HCT116 (cell line): Measurements from ENCODE around the gene GTF2H3. TPM values are rescaled to one million over a fixed set of nuclear protein-coding genes. Genes with fewer than 3 reads are reported as not detected.

ENCODE experiments used
- ATAC-seq: fragments of 200-7000 bp; cut with Tn5 transposase; 2 replicates; pipeline ENCODE4 v1.9.1; 2020; ENCODE audit warnings: mild to moderate bottlenecking, moderate library complexity
- BruUV-seq: library from RNA; stranded (reverse); fragments of 400-500 nt; replicated peaks from 2 replicates; lab custom pipeline; 2021; lab: Mats Ljungman, UMichigan
- CTCF ChIA-PET: fragments of 300-600 bp; sonication (Branson Sonifier 250); formaldehyde crosslinking; loops from one replicate; lab custom pipeline; 2021; ENCODE audit warnings: antibody characterized with exemption; lab: Charles Lee
- POLR2A ChIA-PET: fragments of 300-600, 350-600 bp; sonication (Branson Sonifier 250); formaldehyde crosslinking; loops from one replicate; lab custom pipeline; 2021; ENCODE audit warnings: antibody characterized with exemption; lab: Charles Lee
- RAD21 ChIA-PET, 2 experiments: fragments of 300-600 bp; sonication (Branson Sonifier 250); formaldehyde crosslinking; loops; one replicate each; lab custom pipeline; 2023; ENCODE audit warnings: low total read pairs in 2 of 2; ENCODE audit not compliant: uncharacterized antibody in 2 of 2, unreplicated experiment in 2 of 2, low non-redundant PET in 1 of 2; lab: Charles Lee
- DNase-seq: peaks from one replicate; pipeline ENCODE4 v3.0.0-alpha.2; 2010; ENCODE audit warnings: low read depth, low spot score
- H2AFZ ChIP-seq: fragments of 200-600 bp; shearing (Covaris generic), sonication (generic); 2 replicates; pipeline ENCODE4 v1.6.1; 2017; ENCODE audit warnings: low read depth, mixed run types, mixed read lengths, antibody characterized with exemption, low read length; ENCODE audit not compliant: poor library complexity, severe bottlenecking
- H3K27ac ChIP-seq: 2 replicates; pipeline ENCODE4 v1.5.1; 2012; ENCODE audit warnings: low read depth, low read length
- H3K27me3 ChIP-seq: fragments of 200-600 bp; sonication (generic); 2 replicates; pipeline ENCODE4 v1.6.1; 2016; ENCODE audit warnings: mixed run types, low read length, mixed read lengths; ENCODE audit not compliant: insufficient read depth
- H3K36me3 ChIP-seq, 2 experiments: fragments of 200-500 bp in 1 of 2; fragments of 200-600 bp in 1 of 2; sonication (Bioruptor generic) in 1 of 2; sonication (generic) in 1 of 2; 2 replicates each; pipeline versions ENCODE4 v1.5.1 to v1.6.1; 2014 to 2016; ENCODE audit warnings: low read length in 2 of 2, inconsistent platforms in 1 of 2, mixed read lengths in 1 of 2, mixed run types in 1 of 2; ENCODE audit not compliant: insufficient read depth in 2 of 2, control insufficient read depth in 1 of 2
- H3K4me1 ChIP-seq, 2 experiments: fragments of 200-600 bp in 1 of 2; sonication (generic) in 1 of 2; 2 replicates each; pipeline versions ENCODE4 v1.5.1 to v1.6.1; 2012 to 2017; ENCODE audit warnings: low read length in 2 of 2, inconsistent platforms in 1 of 2, mild to moderate bottlenecking in 1 of 2, mixed read lengths in 1 of 2, mixed run types in 1 of 2, moderate library complexity in 1 of 2; ENCODE audit not compliant: insufficient read depth in 2 of 2, control insufficient read depth in 1 of 2
- H3K4me2 ChIP-seq: fragments of 200-600 bp; sonication (generic); 2 replicates; pipeline ENCODE4 v1.6.1; 2017; ENCODE audit warnings: mixed run types, low read length, mixed read lengths
- H3K4me3 ChIP-seq, 2 experiments: fragments of 200-600 bp in 1 of 2; sonication (generic) in 1 of 2; replicated peaks in 1 of 2; 2 replicates each; pipeline ENCODE4 v1.5.1; 2011 to 2016; ENCODE audit warnings: low read length in 2 of 2, control low read depth in 1 of 2, low read depth in 1 of 2, mild to moderate bottlenecking in 1 of 2, mixed read lengths in 1 of 2, mixed run types in 1 of 2
- H3K79me2 ChIP-seq: fragments of 200-600 bp; sonication (generic); 2 replicates; pipeline ENCODE4 v1.6.1; 2017; ENCODE audit warnings: mild to moderate bottlenecking, mixed run types, low read length, moderate library complexity, mixed read lengths; ENCODE audit not compliant: insufficient read depth
- H3K9ac ChIP-seq: fragments of 200-600 bp; sonication (generic); 2 replicates; pipeline ENCODE4 v1.6.1; 2016; ENCODE audit warnings: low read length, mixed read lengths
- H3K9me2 ChIP-seq: fragments of 200-600 bp; sonication (generic), shearing (Covaris generic); 2 replicates; pipeline ENCODE4 v1.6.1; 2017; ENCODE audit warnings: mixed run types, mild to moderate bottlenecking, moderate library complexity; ENCODE audit not compliant: insufficient read depth
- H3K9me3 ChIP-seq, 2 experiments: fragments of 200-500 bp in 1 of 2; fragments of 200-600 bp in 1 of 2; sonication (Bioruptor generic) in 1 of 2; sonication (generic) in 1 of 2; 2 replicates each; pipeline ENCODE4 v1.6.1; 2014 to 2017; ENCODE audit warnings: low read length in 2 of 2, mixed read lengths in 2 of 2, inconsistent platforms in 1 of 2, low read depth in 1 of 2, mild to moderate bottlenecking in 1 of 2, mixed run types in 1 of 2, moderate library complexity in 1 of 2; ENCODE audit not compliant: control insufficient read depth in 1 of 2, insufficient read depth in 1 of 2
- H4K20me1 ChIP-seq: fragments of 200-600 bp; sonication (generic), shearing (Covaris generic); 2 replicates; pipeline ENCODE4 v1.6.1; 2017; ENCODE audit warnings: mixed run types, mild to moderate bottlenecking, moderate library complexity; ENCODE audit not compliant: insufficient read depth
- ATF3 ChIP-seq: IDR thresholded peaks from 2 replicates; pipeline ENCODE4 v1.6.1; 2012
- CBX3 ChIP-seq: IDR thresholded peaks from 2 replicates; pipeline ENCODE4 v1.6.1; 2012; ENCODE audit warnings: low read depth
- CEBPB ChIP-seq: IDR thresholded peaks from 2 replicates; pipeline ENCODE4 v1.6.1; 2012; ENCODE audit warnings: low read depth
- EGR1 ChIP-seq: IDR thresholded peaks from 2 replicates; pipeline ENCODE4 v1.6.1; 2012; ENCODE audit warnings: low read depth
- ELF1 ChIP-seq: IDR thresholded peaks from 2 replicates; pipeline ENCODE4 v1.6.1; 2012; ENCODE audit warnings: low read depth, borderline replicate concordance
- EZH2 ChIP-seq: fragments of 200-600 bp; sonication (generic); IDR thresholded peaks from 2 replicates; pipeline ENCODE4 v1.6.1; 2017; ENCODE audit warnings: antibody characterized with exemption, mixed run types
- EZH2phosphoT487 ChIP-seq: fragments of 200-600 bp; IDR thresholded peaks from 2 replicates; pipeline ENCODE4 v1.6.1; 2018; ENCODE audit warnings: antibody characterized with exemption, borderline replicate concordance
- FOSL1 ChIP-seq: IDR thresholded peaks from 2 replicates; pipeline ENCODE4 v1.6.1; 2012; ENCODE audit warnings: low read depth
- JUND ChIP-seq: IDR thresholded peaks from 2 replicates; pipeline ENCODE4 v1.6.1; 2012
- POLR2A ChIP-seq: IDR thresholded peaks from 2 replicates; pipeline ENCODE4 v1.7.0; 2011; ENCODE audit warnings: borderline replicate concordance; ENCODE audit not compliant: insufficient read depth, insufficient read length; ENCODE audit errors: extremely low read depth
- POLR2AphosphoS5 ChIP-seq: IDR thresholded peaks from 2 replicates; pipeline ENCODE4 v1.6.1; 2011; ENCODE audit warnings: mild to moderate bottlenecking, low read depth, low read length, moderate library complexity
- RAD21 ChIP-seq: IDR thresholded peaks from 2 replicates; pipeline ENCODE4 v1.6.1; 2012; ENCODE audit warnings: low read depth, mild to moderate bottlenecking
- SP1 ChIP-seq: IDR thresholded peaks from 2 replicates; pipeline ENCODE4 v1.6.1; 2012; ENCODE audit warnings: low read depth
- TCF7L2 ChIP-seq: IDR thresholded peaks from 2 replicates; pipeline ENCODE4 v1.7.0; 2011; ENCODE audit warnings: borderline replicate concordance, inconsistent platforms; ENCODE audit not compliant: insufficient read depth, insufficient read length; ENCODE audit errors: extremely low read depth
- YY1 ChIP-seq: IDR thresholded peaks from 2 replicates; pipeline ENCODE4 v1.6.1; 2011; ENCODE audit warnings: low read length, low read depth, moderate library complexity, mild to moderate bottlenecking; ENCODE audit not compliant: insufficient replicate concordance; ENCODE audit errors: extremely low read depth
- ZNF274 ChIP-seq: fragments of 200-500 bp; sonication (Bioruptor generic); IDR thresholded peaks from 2 replicates; pipeline ENCODE4 v1.6.1; 2014; ENCODE audit warnings: mild to moderate bottlenecking, low read depth, low read length, inconsistent platforms
- intact Hi-C: fragments of 100-400 bp; cut with micrococcal nuclease; formaldehyde crosslinking; loops from 2 replicates; pipeline ENCODE4 v1.10.0; 2022
- total RNA-seq: library from RNA; stranded (reverse); gene quantifications from one replicate; pipeline ENCODE4 v1.2.1, GENCODE V29; 2021; ENCODE audit not compliant: unreplicated experiment

The GTF2H3 gene
- total RNA-seq, 1 experiment from 2014 or later = 94.0 TPM

- no peak overlapping the region for H3K9ac ChIP-seq
- no peaks in the 10 kb centered on the region for H3K9me3 ChIP-seq
- intact Hi-C loops = no loop called here
- POLR2A ChIA-PET = no interaction called here
- CTCF ChIA-PET = no interaction called here
- no peaks in the 10 kb centered on the region for H3K27me3 ChIP-seq
- no peaks in the 10 kb centered on the region for H3K4me1 ChIP-seq
- ATAC-seq = no peak
- H3K4me3 ChIP-seq = no peak overlapping the region
- RAD21 ChIA-PET = no interaction called here
- peaks cover 41% of the 10 kb centered on the region for H3K79me2 ChIP-seq
- TF ChIP-seq TCF7L2 (no peak), EGR1 (no peak), YY1 (no peak), EZH2 (no peak), POLR2A (no peak), FOSL1 (no peak), ATF3 (no peak), POLR2AphosphoS5 (no peak)
- H3K36me3 ChIP-seq = peaks cover 44 to 50% of the 10 kb centered on the region in 2 experiments; a peak in 3 of 4 replicates
- H3K27ac ChIP-seq = no peak overlapping the region
- no peaks in the 10 kb centered on the region for H4K20me1 ChIP-seq
- H2AFZ ChIP-seq = no peak overlapping the region
- no peak overlapping the region for H3K4me2 ChIP-seq
- DNase-seq = no peak
- no peaks in the 10 kb centered on the region for H3K9me2 ChIP-seq
- BruUV-seq = TSS peak; percentile 3
These were observed 14.8 kb downstream of the GTF2H3 start for GRCh38 chr12:123648401-123648800.

- ChIA-PET RAD21 (no interaction called here), POLR2A (no interaction called here), CTCF (no interaction called here)
- no peaks in the 10 kb centered on the region for H4K20me1 ChIP-seq
- H3K79me2 ChIP-seq = peaks cover 12% of the 10 kb centered on the region
- no peak overlapping the region for H2AFZ ChIP-seq
- no peak overlapping the region for H3K27ac ChIP-seq
- peaks cover 38 to 43% of the 10 kb centered on the region in 2 experiments; a peak in 3 of 4 replicates for H3K36me3 ChIP-seq
- H3K4me1 ChIP-seq = no peaks in the 10 kb centered on the region
- H3K4me2 ChIP-seq = no peak overlapping the region
- no peak for TF ChIP-seq EZH2phosphoT487
- TF ChIP-seq RAD21 = no peak
- TF ChIP-seq JUND = no peak
- no peak for TF ChIP-seq ELF1
- TF ChIP-seq FOSL1 = no peak
- no peak for TF ChIP-seq CEBPB
- TF ChIP-seq TCF7L2 = no peak
- no peak for TF ChIP-seq EGR1
- TF ChIP-seq ZNF274 = no peak
- TF ChIP-seq SP1 = no peak
- no peak for TF ChIP-seq CBX3
- no peaks in the 10 kb centered on the region for H3K9me3 ChIP-seq
- H3K9ac ChIP-seq = no peak overlapping the region
- DNase-seq = no peak
- no peaks in the 10 kb centered on the region for H3K9me2 ChIP-seq
- no peak overlapping the region for H3K4me3 ChIP-seq
- no peaks in the 10 kb centered on the region for H3K27me3 ChIP-seq
- BruUV-seq = no TSS peak
- no peak for ATAC-seq
- intact Hi-C loops = no loop called here
These were observed 20.6 kb downstream of the GTF2H3 start for GRCh38 chr12:123654129-123654701.
